Fibroblast of lung (primary cell): ENCODE results near the gene EPB41L5. TPM values are rescaled to one million over a fixed set of nuclear protein-coding genes. Genes with fewer than 3 reads are reported as not detected.
"Not testable (repeated sequence)": the region's sequence is repeated elsewhere in the genome, so short reads cannot be mapped to it uniquely, and the experiment has no call there.

Experiments
- DNase-seq, 2 donors: peaks; one replicate each; pipeline versions ENCODE4 v3.0.0 to v3.0.0-alpha.2; 2010; ENCODE audit warnings: low read depth in 2 of 2
- H2AFZ ChIP-seq: 2 replicates; pipeline ENCODE4 v1.5.1; 2012; ENCODE audit warnings: low read length, control low read depth, inconsistent platforms
- H3K27ac ChIP-seq: 2 replicates; pipeline ENCODE4 v1.5.1; 2011; ENCODE audit warnings: low read length, control low read depth; ENCODE audit not compliant: insufficient read depth
- H3K27me3 ChIP-seq: 2 replicates; pipeline ENCODE4 v1.5.1; 2011; ENCODE audit warnings: mild to moderate bottlenecking, low read length; ENCODE audit not compliant: control insufficient read depth, insufficient read depth
- H3K36me3 ChIP-seq: 2 replicates; pipeline ENCODE4 v1.5.1; 2011; ENCODE audit warnings: low read length; ENCODE audit not compliant: control insufficient read depth, insufficient read depth
- H3K4me1 ChIP-seq: 2 replicates; pipeline ENCODE4 v1.5.1; 2011; ENCODE audit warnings: low read length; ENCODE audit not compliant: control insufficient read depth, insufficient read depth; ENCODE audit errors: extremely low read depth
- H3K4me2 ChIP-seq: 2 replicates; pipeline ENCODE4 v1.5.1; 2011; ENCODE audit warnings: low read length, control low read depth; ENCODE audit not compliant: insufficient read depth; ENCODE audit errors: extremely low read depth
- H3K4me3 ChIP-seq, 4 experiments: fragments of 200-600 bp in 1 of 4; sonication (generic) in 1 of 4; replicated peaks in 1 of 4; 2 replicates each; pipeline ENCODE4 v1.5.1; 2011 to 2016; ENCODE audit warnings: low read length in 4 of 4, low read depth in 3 of 4, mild to moderate bottlenecking in 3 of 4, control low read depth in 2 of 4, inconsistent platforms in 1 of 4, mixed read lengths in 1 of 4; ENCODE audit not compliant: insufficient read depth in 1 of 4; ENCODE audit errors: control extremely low read depth in 1 of 4
- H3K79me2 ChIP-seq: 2 replicates; pipeline ENCODE4 v1.5.1; 2012; ENCODE audit warnings: mild to moderate bottlenecking, low read length, inconsistent platforms; ENCODE audit not compliant: control insufficient read depth, insufficient read depth
- H3K9ac ChIP-seq: 2 replicates; pipeline ENCODE4 v1.5.1; 2011; ENCODE audit warnings: mild to moderate bottlenecking, low read length, control low read depth; ENCODE audit not compliant: insufficient read depth
- H3K9me3 ChIP-seq: 2 replicates; pipeline ENCODE4 v1.5.1; 2012; ENCODE audit warnings: low read depth, low read length; ENCODE audit not compliant: control insufficient read depth, insufficient read depth
- H4K20me1 ChIP-seq: 2 replicates; pipeline ENCODE4 v1.5.1; 2011; ENCODE audit warnings: low read length; ENCODE audit not compliant: control insufficient read depth, insufficient read depth; ENCODE audit errors: extremely low read depth
- EZH2 ChIP-seq: IDR thresholded peaks from 2 replicates; pipeline ENCODE4 v1.5.1; 2012; ENCODE audit warnings: low read length, control low read depth, mild to moderate bottlenecking; ENCODE audit errors: missing control alignments
- polyA plus RNA-seq, 2 donors: library from polyadenylated mRNA; depleted of rRNA in 1 of 2; stranded (reverse) in 1 of 2; unstranded in 1 of 2; fragments of >200 nt; gene quantifications; 2 replicates each; pipeline ENCODE4 v1.2.1, GENCODE V29; 2011 to 2012; ENCODE audit warnings: missing spikeins in 1 of 2
- total RNA-seq: library from RNA; depleted of rRNA; stranded (reverse); fragments of >200 nt; gene quantifications from 2 replicates; pipeline ENCODE4 v1.2.1, GENCODE V29; 2014
- TF ChIP-seq, protein P1 (sequence below), 2 donors: IDR thresholded peaks in 1 of 2; conservative IDR thresholded peaks in 1 of 2; 1 replicate in 1 of 2; 2 replicates in 1 of 2; pipeline ENCODE4 v1.5.1; 2011 to 2012; ENCODE audit warnings: low read length in 2 of 2, control low read depth in 1 of 2, inconsistent platforms in 1 of 2, low read depth in 1 of 2, mild to moderate bottlenecking in 1 of 2

EPB41L5 gene
- total and polyA plus RNA-seq, 2 donors (not counting 1 experiment from before 2014, with no cell fraction given) = 10.6 to 16.2 TPM

DNA sequence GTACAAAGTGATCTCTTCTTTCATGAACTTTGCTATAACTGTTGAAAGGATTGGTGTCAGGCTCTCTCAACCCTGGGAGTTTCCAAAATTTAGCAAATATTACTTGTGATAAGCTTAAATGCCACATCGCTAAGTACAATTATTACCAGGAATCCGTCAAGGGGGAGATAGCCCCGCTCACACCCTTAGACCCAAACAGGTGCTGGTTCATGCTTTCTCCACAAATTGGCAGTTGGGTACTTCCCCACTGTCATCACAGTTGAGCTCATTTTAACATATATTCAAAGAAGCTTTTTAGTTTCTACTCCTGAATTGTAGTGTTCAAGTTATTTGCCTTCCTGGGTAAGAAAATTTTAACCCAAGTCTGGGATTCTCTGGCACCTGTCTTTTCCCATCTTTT is 29.8 kb upstream of the EPB41L5 start:
- Histone ChIP-seq H2AFZ (no peak overlapping the region), H3K27ac (no peak overlapping the region), H3K27me3 (no peaks in the 10 kb centered on the region), H3K36me3 (no peaks in the 10 kb centered on the region), H3K4me1 (no peaks in the 10 kb centered on the region), H3K4me3 (no peak overlapping the region), H3K4me2 (no peak overlapping the region), H3K9ac (no peak overlapping the region), H3K79me2 (no peaks in the 10 kb centered on the region), H3K9me3 (no peaks in the 10 kb centered on the region), H4K20me1 (no peaks in the 10 kb centered on the region)
- no peak for DNase-seq
- TF ChIP-seq, protein P1, sequence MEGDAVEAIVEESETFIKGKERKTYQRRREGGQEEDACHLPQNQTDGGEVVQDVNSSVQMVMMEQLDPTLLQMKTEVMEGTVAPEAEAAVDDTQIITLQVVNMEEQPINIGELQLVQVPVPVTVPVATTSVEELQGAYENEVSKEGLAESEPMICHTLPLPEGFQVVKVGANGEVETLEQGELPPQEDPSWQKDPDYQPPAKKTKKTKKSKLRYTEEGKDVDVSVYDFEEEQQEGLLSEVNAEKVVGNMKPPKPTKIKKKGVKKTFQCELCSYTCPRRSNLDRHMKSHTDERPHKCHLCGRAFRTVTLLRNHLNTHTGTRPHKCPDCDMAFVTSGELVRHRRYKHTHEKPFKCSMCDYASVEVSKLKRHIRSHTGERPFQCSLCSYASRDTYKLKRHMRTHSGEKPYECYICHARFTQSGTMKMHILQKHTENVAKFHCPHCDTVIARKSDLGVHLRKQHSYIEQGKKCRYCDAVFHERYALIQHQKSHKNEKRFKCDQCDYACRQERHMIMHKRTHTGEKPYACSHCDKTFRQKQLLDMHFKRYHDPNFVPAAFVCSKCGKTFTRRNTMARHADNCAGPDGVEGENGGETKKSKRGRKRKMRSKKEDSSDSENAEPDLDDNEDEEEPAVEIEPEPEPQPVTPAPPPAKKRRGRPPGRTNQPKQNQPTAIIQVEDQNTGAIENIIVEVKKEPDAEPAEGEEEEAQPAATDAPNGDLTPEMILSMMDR (conservative IDR thresholded peaks at IDR 0.05 in 1 of 2, IDR thresholded peaks at IDR 0.05 in 1 of 2; ENCODE audit: low read depth in 1 of 2, low read length in 2 of 2) = no peak
- TF ChIP-seq EZH2 = no peak

DNA sequence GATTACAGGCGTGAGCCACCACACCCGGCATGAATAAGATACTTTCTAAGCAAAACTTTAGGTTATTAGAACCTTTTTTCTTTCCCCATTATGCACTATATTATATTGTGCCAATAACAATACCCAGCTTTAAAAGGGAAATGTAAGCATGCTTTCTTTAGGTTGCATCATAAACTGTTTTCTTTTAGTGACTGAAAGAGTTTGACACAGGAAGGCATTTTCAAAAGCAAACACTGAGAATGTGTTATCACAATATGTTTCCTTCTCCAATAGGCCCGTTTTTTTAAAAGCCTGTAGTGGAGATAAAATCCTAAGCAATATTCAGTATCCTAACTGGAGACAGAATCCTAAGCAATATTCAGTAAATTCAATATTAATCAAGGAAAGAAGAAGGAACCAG is 16.7 kb upstream of the EPB41L5 start:
- Histone ChIP-seq H3K9me3 (no peaks in the 10 kb centered on the region), H3K4me2 (no peak overlapping the region), H2AFZ (no peak overlapping the region), H3K79me2 (no peaks in the 10 kb centered on the region), H3K27ac (no peak overlapping the region), H3K27me3 (no peaks in the 10 kb centered on the region), H3K4me3 (no peak overlapping the region), H3K9ac (no peak overlapping the region), H3K4me1 (no peaks in the 10 kb centered on the region), H3K36me3 (no peaks in the 10 kb centered on the region), H4K20me1 (no peaks in the 10 kb centered on the region)
- TF ChIP-seq, protein P1 (conservative IDR thresholded peaks at IDR 0.05 in 1 of 2, IDR thresholded peaks at IDR 0.05 in 1 of 2; ENCODE audit: low read depth in 1 of 2, low read length in 2 of 2) = no peak
- no peak for TF ChIP-seq EZH2
- peak in 1 of 2 donors; percentile 66 for DNase-seq

DNA sequence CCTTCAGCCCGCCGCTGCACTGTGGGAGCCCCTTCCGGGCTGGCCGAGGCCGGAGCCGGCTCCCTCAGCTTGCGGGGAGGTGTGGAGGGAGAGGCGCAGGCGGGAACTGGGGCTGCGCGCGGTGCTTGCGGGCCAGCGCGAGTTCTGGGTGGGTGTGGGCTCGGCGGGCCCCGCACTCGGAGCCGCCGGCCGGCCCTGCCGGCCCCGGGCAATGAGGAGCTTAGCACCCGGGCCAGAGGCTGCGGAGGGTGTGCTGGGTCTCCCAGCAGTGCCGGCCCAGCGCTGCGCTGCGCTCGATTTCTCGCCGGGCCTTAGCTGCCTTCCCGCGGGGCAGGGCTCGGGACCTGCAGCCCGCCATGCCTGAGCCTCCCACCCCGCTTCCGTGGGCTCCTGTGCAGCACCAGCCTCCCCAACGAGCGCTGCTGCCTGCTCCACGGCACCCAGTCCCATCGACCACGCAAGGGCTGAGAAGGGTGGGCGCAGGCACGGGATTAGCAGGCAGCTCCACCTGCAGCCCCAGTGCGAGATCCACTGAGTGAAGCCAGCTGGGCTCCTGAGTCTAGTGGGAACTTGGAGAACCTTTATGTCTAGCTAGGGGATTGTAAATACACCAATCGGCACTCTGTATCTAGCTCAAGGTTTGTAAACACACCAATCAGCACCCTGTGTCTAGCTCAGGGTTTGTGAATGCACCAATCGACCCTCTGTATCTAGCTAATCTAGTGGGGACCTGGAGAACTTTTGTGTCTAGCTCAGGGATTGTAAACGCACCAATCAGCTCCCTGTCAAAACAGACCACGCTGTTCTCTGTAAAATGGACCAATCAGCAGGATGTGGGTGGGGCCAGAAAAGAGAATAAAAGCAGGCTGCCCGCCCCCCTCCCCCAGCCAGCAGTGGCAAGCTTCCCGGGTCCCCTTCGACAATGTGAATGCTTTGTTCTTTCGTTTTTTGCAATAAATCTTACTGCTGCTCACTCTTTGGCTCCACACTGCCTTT is 15.7 kb upstream of the EPB41L5 start:
- DNase-seq, H3K27me3 ChIP-seq, H3K9ac ChIP-seq, H3K4me2 ChIP-seq, H4K20me1 ChIP-seq, H3K4me3 ChIP-seq, H3K79me2 ChIP-seq, H3K36me3 ChIP-seq, H3K27ac ChIP-seq, H2AFZ ChIP-seq, H3K9me3 ChIP-seq, H3K4me1 ChIP-seq: not testable (repeated sequence)
